Gastrocnemius medialis (tissue), 4 donors: ENCODE measurements around the gene THADA. TPM values are rescaled to one million over a fixed set of nuclear protein-coding genes. Genes with fewer than 3 reads are reported as not detected.

Experiments
- ATAC-seq, 2 donors: fragments of 150-250 bp; one replicate each; pipeline ENCODE4 v1.9.1; 2016
- DNase-seq, 2 donors: peaks; one replicate each; pipeline ENCODE4 v3.0.0-alpha.2; 2019
- H3K27ac ChIP-seq, 4 donors: fragments of 200-600 bp; sonication (generic); 1 replicate in 1 of 4; 2 replicates in 3 of 4; pipeline ENCODE4 v1.5.1; 2016 to 2018; ENCODE audit warnings: mild to moderate bottlenecking in 2 of 4, moderate library complexity in 1 of 4
- H3K27me3 ChIP-seq, 3 donors: fragments of 200-600 bp; sonication (generic) in 2 of 3; 1 replicate in 1 of 3; 2 replicates in 2 of 3; pipeline versions ENCODE4 v1.5.1 to v1.6.0; 2016 to 2019; ENCODE audit warnings: mild to moderate bottlenecking in 1 of 3, moderate library complexity in 1 of 3
- H3K36me3 ChIP-seq, 2 donors: fragments of 200-600 bp; sonication (generic) in 1 of 2; one replicate each; pipeline ENCODE4 v1.5.1; 2017 to 2018
- H3K4me1 ChIP-seq, 2 donors: fragments of 200-600 bp; sonication (generic) in 1 of 2; one replicate each; pipeline ENCODE4 v1.5.1; 2016 to 2017; ENCODE audit warnings: mild to moderate bottlenecking in 2 of 2
- H3K4me3 ChIP-seq, 4 donors: fragments of 200-600 bp; sonication (generic) in 3 of 4; 1 replicate in 1 of 4; 2 replicates in 3 of 4; pipeline ENCODE4 v1.5.1; 2016 to 2019; ENCODE audit warnings: mild to moderate bottlenecking in 2 of 4
- H3K9me3 ChIP-seq, 3 donors: fragments of 200-600 bp; sonication (generic) in 2 of 3; 1 replicate in 1 of 3; 2 replicates in 2 of 3; pipeline ENCODE4 v1.5.1; 2016 to 2019
- CTCF ChIP-seq, 5 experiments: fragments of 450-650 bp in 3 of 5; fragments of 200-600 bp in 2 of 5; sonication (generic) in 2 of 5; IDR thresholded peaks in 4 of 5; conservative IDR thresholded peaks in 1 of 5; 1 replicate in 4 of 5; 2 replicates in 1 of 5; pipeline ENCODE4 v1.5.1; 2016 to 2019; ENCODE audit warnings: antibody characterized with exemption in 5 of 5, mild to moderate bottlenecking in 3 of 5, moderate library complexity in 3 of 5
- POLR2A ChIP-seq, 2 donors: fragments of 450-650 bp; IDR thresholded peaks; one replicate each; pipeline ENCODE4 v1.6.1; 2017; ENCODE audit warnings: antibody characterized with exemption in 2 of 2, mild to moderate bottlenecking in 2 of 2, moderate library complexity in 2 of 2
- in situ Hi-C, 4 donors: fragments of 200-750 bp; cut with MboI; loops; one replicate each; pipeline versions ENCODE4 v1.15.0 to v1.8.0; 2017; ENCODE audit warnings: low sequenced_read_pairs in 4 of 4
- intact Hi-C: fragments of 100-400 bp; cut with DNase I; formaldehyde crosslinking; loops from one replicate; pipeline ENCODE4 v1.15.1; 2023; ENCODE audit warnings: low total_unique reads
- total RNA-seq, 4 donors: library from RNA; depleted of rRNA; stranded (reverse); fragments of >200 nt; gene quantifications; one replicate each; pipeline versions ENCODE4 v1.1.0 to v1.2.3, GENCODE V29; 2016

Gene THADA
- total RNA-seq, 4 donors from 2014 or later = 13.6 to 19.0 (median 16.2) TPM

- TF ChIP-seq CTCF (IDR thresholded peaks at IDR 0.05 in 4 of 5, conservative IDR thresholded peaks at IDR 0.05 in 1 of 5) = peak in 1 of 5 experiments; percentile 4
- no peak for TF ChIP-seq POLR2A (IDR thresholded peaks at IDR 0.05)
- Histone ChIP-seq H3K4me1 (peaks cover 21 to 29% of the 10 kb centered on the region in 2 donors), H3K36me3 (peaks cover 0 to 18% of the 10 kb centered on the region in 2 donors), H3K27me3 (no peaks in the 10 kb centered on the region), H3K9me3 (no peaks in the 10 kb centered on the region), H3K27ac (peak overlapping the region; percentile 99 to 100 (median 100)), H3K4me3 (peak overlapping the region; percentile 65 to 95 (median 92))
- in situ Hi-C loops = loop anchor here (5.0 to 25.0 kb wide), 6 partner anchors 53 to 391 kb away; no protein-coding TSS in a partner anchor
- no peak for DNase-seq
- intact Hi-C loops = loop anchor here (1.0 to 5.0 kb wide), 9 partner anchors 49 to 401 kb away; no protein-coding TSS in a partner anchor
- peak in 1 of 2 donors; percentile 1 for ATAC-seq
Observed at GRCh38 chr2:43227830-43228281, 368.0 kb downstream of the THADA start.

- TF ChIP-seq POLR2A (IDR thresholded peaks at IDR 0.05) (no peak), CTCF (IDR thresholded peaks at IDR 0.05 in 4 of 5, conservative IDR thresholded peaks at IDR 0.05 in 1 of 5) (peak; percentile 14 to 68 (median 53))
- Histone ChIP-seq H3K27me3 (no peaks in the 10 kb centered on the region), H3K9me3 (no peaks in the 10 kb centered on the region), H3K27ac (peak overlapping the region; percentile 99 to 100 (median 100)), H3K36me3 (peaks cover 0 to 22% of the 10 kb centered on the region in 2 donors), H3K4me3 (peak overlapping the region; percentile 65 to 95 (median 92)), H3K4me1 (peaks cover 28 to 34% of the 10 kb centered on the region in 2 donors)
- intact Hi-C loops = loop anchor here (1.0 to 5.0 kb wide), 6 partner anchors 48 to 400 kb away; no protein-coding TSS in a partner anchor
- DNase-seq (peak; percentile 97 to 98), ATAC-seq (peak; percentile 63 to 64)
- in situ Hi-C loops = loop anchor here (5.0 to 25.0 kb wide), 6 partner anchors 52 to 390 kb away; no protein-coding TSS in a partner anchor
Observed at GRCh38 chr2:43226955-43227829, 368.6 kb downstream of the THADA start.

GRCh38 chr2:43226558-43226954, 369.3 kb downstream of the THADA start, which contains the start of gene ZFP36L2:
TSS of gene ZFP36L2 (minus strand) at chr2:43226606. CDS start at chr2:43226315, 291 bp downstream.
- Histone ChIP-seq H3K27ac (peak within 1 kb of the TSS; percentile 99 to 100 (median 100)), H3K4me3 (peak within 1 kb of the TSS; percentile 76 to 99 (median 96)), H3K27me3 (no peaks in the 10 kb centered on the region), H3K4me1 (peaks cover 34 to 41% of the 10 kb centered on the region in 2 donors), H3K9me3 (no peaks in the 10 kb centered on the region), H3K36me3 (peaks cover 0 to 22% of the 10 kb centered on the region in 2 donors)
- in situ Hi-C loops (loop anchor here (5.0 to 25.0 kb wide), 6 partner anchors 52 to 389 kb away; no protein-coding TSS in a partner anchor), intact Hi-C loops (loop anchor here (2.0 to 5.0 kb wide), 5 partner anchors 48 to 399 kb away; no protein-coding TSS in a partner anchor)
- ATAC-seq (peak; percentile 59 to 61), DNase-seq (peak; percentile 94 to 95)
- TF ChIP-seq POLR2A (IDR thresholded peaks at IDR 0.05) = peak; percentile 97 to 100
- TF ChIP-seq CTCF (IDR thresholded peaks at IDR 0.05 in 4 of 5, conservative IDR thresholded peaks at IDR 0.05 in 1 of 5) = no peak

- TF ChIP-seq CTCF (IDR thresholded peaks at IDR 0.05 in 4 of 5, conservative IDR thresholded peaks at IDR 0.05 in 1 of 5) (no peak), POLR2A (IDR thresholded peaks at IDR 0.05) (no peak)
- ATAC-seq = peak; percentile 7
- DNase-seq = peak in 1 of 2 donors; percentile 63
- intact Hi-C loops = loop anchor here (2.0 to 5.0 kb wide), 5 partner anchors 47 to 399 kb away; no protein-coding TSS in a partner anchor
- Histone ChIP-seq H3K27ac (peak overlapping the region; percentile 99 to 100 (median 100)), H3K36me3 (peaks cover 0 to 22% of the 10 kb centered on the region in 2 donors), H3K27me3 (no peaks in the 10 kb centered on the region), H3K4me3 (peak overlapping the region; percentile 76 to 99 (median 96)), H3K9me3 (no peaks in the 10 kb centered on the region), H3K4me1 (peaks cover 40 to 47% of the 10 kb centered on the region in 2 donors)
- in situ Hi-C loops = loop anchor here (5.0 to 25.0 kb wide), 6 partner anchors 51 to 389 kb away; no protein-coding TSS in a partner anchor
Observed at GRCh38 chr2:43225788-43226557, 369.9 kb downstream of the THADA start.
